Testis (tissue), 2 donors: ENCODE measurements around the gene SH2D3C.

Experiments
- CTCF ChIP-seq, 3 experiments: fragments of 450-650 bp in 2 of 3; fragments of 200-600 bp in 1 of 3; sonication (generic) in 1 of 3; IDR thresholded peaks; one replicate each; pipeline ENCODE4 v1.5.1; 2016 to 2019; ENCODE audit warnings: antibody characterized with exemption in 3 of 3, mild to moderate bottlenecking in 2 of 3, moderate library complexity in 1 of 3
- POLR2A ChIP-seq: fragments of 450-650 bp; IDR thresholded peaks from one replicate; pipeline ENCODE4 v1.6.1; 2017; ENCODE audit warnings: antibody characterized with exemption, mild to moderate bottlenecking, moderate library complexity

GRCh38 chr9:127714020-127714750, 64.3 kb downstream of the SH2D3C start:
- TF ChIP-seq CTCF (IDR thresholded peaks at IDR 0.05) (no peak), POLR2A (no peak)
